Heart left ventricle (tissue), 16 donors: ENCODE results near the gene ZNF664. TPM values are rescaled to one million over a fixed set of nuclear protein-coding genes. Genes with fewer than 3 reads are reported as not detected.

Experiments used
- ATAC-seq, 4 donors: fragments of 200-7000 bp; cut with Tn5 transposase; one replicate each; pipeline ENCODE4 v1.9.1; 2020 to 2022; ENCODE audit warnings: moderate library complexity in 4 of 4, mild to moderate bottlenecking in 3 of 4, moderate number of reproducible peaks in 1 of 4
- DNase-seq, 5 donors: peaks; one replicate each; pipeline ENCODE4 v3.0.0-alpha.2; 2020
- H3K27ac ChIP-seq, 12 donors: fragments of 200-600 bp; sonication (generic) in 4 of 12; one replicate each; pipeline versions ENCODE4 v1.5.0 to v1.8.0; 2016 to 2022; ENCODE audit warnings: mild to moderate bottlenecking in 2 of 12
- H3K27me3 ChIP-seq, 9 donors: fragments of 200-600 bp; sonication (generic) in 2 of 9; one replicate each; pipeline versions ENCODE4 v1.5.1 to v1.8.0; 2016 to 2022; ENCODE audit warnings: mild to moderate bottlenecking in 3 of 9
- H3K36me3 ChIP-seq, 9 donors: fragments of 200-600 bp; sonication (generic) in 2 of 9; one replicate each; pipeline versions ENCODE4 v1.5.0 to v1.8.0; 2018 to 2022; ENCODE audit warnings: mild to moderate bottlenecking in 2 of 9
- H3K4me1 ChIP-seq, 12 donors: fragments of 200-600 bp; sonication (generic) in 4 of 12; one replicate each; pipeline versions ENCODE4 v1.5.0 to v1.8.0; 2016 to 2022; ENCODE audit warnings: mild to moderate bottlenecking in 3 of 12
- H3K4me3 ChIP-seq, 12 donors: fragments of 200-600 bp; sonication (generic) in 4 of 12; one replicate each; pipeline versions ENCODE4 v1.5.0 to v1.8.0; 2017 to 2022; ENCODE audit warnings: mild to moderate bottlenecking in 9 of 12, moderate library complexity in 4 of 12
- H3K9me3 ChIP-seq, 12 donors: fragments of 200-600 bp; sonication (generic) in 4 of 12; one replicate each; pipeline versions ENCODE4 v1.5.0 to v1.8.0; 2016 to 2022; ENCODE audit warnings: mild to moderate bottlenecking in 1 of 12
- CTCF ChIP-seq, 12 donors: fragments of 200-600 bp; sonication (generic) in 4 of 12; IDR thresholded peaks; one replicate each; pipeline versions ENCODE4 v1.5.0 to v1.8.0; 2018 to 2022; ENCODE audit warnings: antibody characterized with exemption in 12 of 12, mild to moderate bottlenecking in 5 of 12
- POLR2A ChIP-seq, 2 donors: fragments of 450-650 bp; IDR thresholded peaks; one replicate each; pipeline ENCODE4 v1.6.1; 2017; ENCODE audit warnings: antibody characterized with exemption in 2 of 2, mild to moderate bottlenecking in 2 of 2, moderate library complexity in 2 of 2
- WGBS, 4 donors: extraction: QIAGEN DNeasy Blood & Tissue Kit in 2 of 4; methylation state at CpG; one replicate each; pipeline versions ENCODE4 v1.1.5 to v1.1.7; 2013 to 2018; 5-methylcytosine and 5-hydroxymethylcytosine counted together
- intact Hi-C, 10 donors: fragments of 100-400 bp; cut with DNase I; formaldehyde crosslinking; loops; one replicate each; pipeline versions ENCODE4 v1.11.1 to v1.14.2; 2022
- polyA plus RNA-seq, 2 donors: library from polyadenylated mRNA; stranded (reverse); fragments of 200-250 nt; gene quantifications; one replicate each; pipeline ENCODE4 v1.2.3, GENCODE V29; 2013
- total RNA-seq, 9 donors: library from RNA; depleted of rRNA in 2 of 9; stranded (reverse); fragments of >200 nt in 2 of 9; fragmentation: NEBNext Ultra II Directional in 3 of 9; extraction: Animal tissue kit (Norgen Biotek cat#: 25700) in 3 of 9; gene quantifications; one replicate each; pipeline versions ENCODE4 v1.1.0 to v1.2.4, GENCODE V29; 2016 to 2023
- donor health status: ischemic (EF 13 %, LVEDD 7.1; RV severe dilation, severe dysfunction).
- donor health status: healthy with polysubstance abuse.
- donor health status: DM: no; HTN: yes; CAD: no.
- donor health status: DM: no; HTN: no; CAD: no.
- donor health status: ischemic (EF 25% LVEDD 6.9; RV normal size, moderate dysfunction).
- donor health status: ischemic (EF 25% LVEDD 5.7; RV mildly dilated, moderate dysfunction).
- donor health status: healthy.
- donor health status: DM: yes; HTN: yes; CAD: no.
- donor health status: ischemic (EF 35%, LVEDD 5.7; RV mildly dilated, moderate dysfunction).
- donor health status: nonischemic (EF 11% LVEDD 7.7; RV severe dilation, severe dysfunction).
- donor health status: DM: yes; HTN: yes; CAD: no.
- donor health status: PGD.
- donor health status: ischemic (EF 29% LVEDD 5.4; RV normal size, mild dysfunction).
- donor health status: nonischemic (EF 23%, LVEDD 6.1; RV moderate dilation, normal function).

The ZNF664 gene
- total and polyA plus RNA-seq, 11 donors: 43.1 to 104 (median 73.3) TPM

GRCh38 chr12:124006846-124007713 lies 34.1 kb downstream of the ZNF664 start:
- TF ChIP-seq CTCF (IDR thresholded peaks at IDR 0.05): no peak
- Histone ChIP-seq H3K27ac (no peak overlapping the region), H3K27me3 (no peaks in the 10 kb centered on the region), H3K36me3 (peaks cover 0 to 52% (median 27%) of the 10 kb centered on the region in 9 donors), H3K9me3 (no peaks in the 10 kb centered on the region), H3K4me1 (peaks cover 0 to 55% (median 19%) of the 10 kb centered on the region in 12 donors), H3K4me3 (no peak overlapping the region)
- no peak for DNase-seq
- ATAC-seq: no peak
- 70 to 78% (median 75%) methylated on average over 14 of the region's 14 CpGs for WGBS, 4 donors
- intact Hi-C loops: no loop called here

- ATAC-seq (peak in 2 of 4 donors; percentile 43 to 57), DNase-seq (no peak)
- Histone ChIP-seq H3K4me1 (peaks cover 0 to 46% (median 14%) of the 10 kb centered on the region in 12 donors), H3K4me3 (no peak overlapping the region), H3K36me3 (peaks cover 0 to 60% (median 36%) of the 10 kb centered on the region in 9 donors), H3K9me3 (no peaks in the 10 kb centered on the region), H3K27me3 (no peaks in the 10 kb centered on the region), H3K27ac (peak overlapping the region in 1 of 12 donors; percentile 11)
- 56 to 61% (median 60%) methylated on average over 9 of the region's 9 CpGs for WGBS, 4 donors
- TF ChIP-seq CTCF (IDR thresholded peaks at IDR 0.05): no peak
- TF ChIP-seq POLR2A (IDR thresholded peaks at IDR 0.05): no peak
- intact Hi-C loops: no loop called here
Measured at GRCh38 chr12:124007826-124008570, 35.0 kb downstream of the ZNF664 start.

- H3K36me3 ChIP-seq: peaks cover 0 to 61% (median 42%) of the 10 kb centered on the region in 9 donors
- TF ChIP-seq CTCF (IDR thresholded peaks at IDR 0.05) (no peak), POLR2A (IDR thresholded peaks at IDR 0.05) (no peak)
- ATAC-seq (no peak), DNase-seq (no peak)
- H3K9me3 ChIP-seq: no peaks in the 10 kb centered on the region
- H3K4me3 ChIP-seq: no peak overlapping the region
- peaks cover 0 to 44% (median 13%) of the 10 kb centered on the region in 12 donors for H3K4me1 ChIP-seq
- peak overlapping the region in 1 of 12 donors; percentile 16 for H3K27ac ChIP-seq
- H3K27me3 ChIP-seq: no peaks in the 10 kb centered on the region
- intact Hi-C loops: no loop called here
- 70 to 80% (median 74%) methylated on average over 3 of the region's 3 CpGs for WGBS, 4 donors
Measured at GRCh38 chr12:124008595-124008994, 35.6 kb downstream of the ZNF664 start.

- DNase-seq: no peak
- Histone ChIP-seq H3K9me3 (no peaks in the 10 kb centered on the region), H3K36me3 (peaks cover 0 to 56% (median 40%) of the 10 kb centered on the region in 9 donors), H3K4me1 (peaks cover 0 to 38% (median 11%) of the 10 kb centered on the region in 12 donors), H3K27ac (peak overlapping the region in 2 of 12 donors; percentile 7 to 54), H3K4me3 (no peak overlapping the region), H3K27me3 (no peaks in the 10 kb centered on the region)
- intact Hi-C loops: no loop called here
- peak in 1 of 4 donors; percentile 64 for ATAC-seq
- 50 to 64% (median 57%) methylated on average over 6 of the region's 6 CpGs for WGBS, 4 donors
- TF ChIP-seq CTCF (IDR thresholded peaks at IDR 0.05) (no peak), POLR2A (IDR thresholded peaks at IDR 0.05) (no peak)
Measured at GRCh38 chr12:124009781-124010180, 36.8 kb downstream of the ZNF664 start.
